Thymus (tissue), 11 donors: ENCODE measurements around the gene CIAO3. TPM values are rescaled to one million over a fixed set of nuclear protein-coding genes. Genes with fewer than 3 reads are reported as not detected.

Experiments
- DNase-seq, 9 donors: peaks; one replicate each; pipeline ENCODE4 v3.0.0-alpha.2; 2013; ENCODE audit warnings: low spot score in 9 of 9, low read depth in 6 of 9, missing footprints in 1 of 9
- H3K27ac ChIP-seq, 2 donors: one replicate each; pipeline ENCODE4 v1.5.1; 2013; ENCODE audit warnings: control low read depth in 1 of 2, low read depth in 1 of 2, low read length in 1 of 2, mild to moderate bottlenecking in 1 of 2, moderate library complexity in 1 of 2
- H3K27me3 ChIP-seq, 2 donors: one replicate each; pipeline ENCODE4 v1.5.1; 2013; ENCODE audit warnings: low read length in 1 of 2; ENCODE audit not compliant: control insufficient read depth in 2 of 2, insufficient read depth in 1 of 2
- H3K36me3 ChIP-seq, 2 donors: one replicate each; pipeline ENCODE4 v1.5.1; 2013; ENCODE audit warnings: low read length in 1 of 2, mild to moderate bottlenecking in 1 of 2, moderate library complexity in 1 of 2; ENCODE audit not compliant: control insufficient read depth in 2 of 2, insufficient read depth in 2 of 2
- H3K4me1 ChIP-seq, 2 donors: one replicate each; pipeline ENCODE4 v1.5.1; 2013; ENCODE audit warnings: low read length in 2 of 2; ENCODE audit not compliant: control insufficient read depth in 2 of 2, insufficient read depth in 2 of 2
- H3K4me3 ChIP-seq, 2 donors: one replicate each; pipeline ENCODE4 v1.5.1; 2013; ENCODE audit warnings: low read length in 2 of 2, control low read depth in 1 of 2, mild to moderate bottlenecking in 1 of 2
- H3K9me3 ChIP-seq, 2 donors: one replicate each; pipeline ENCODE4 v1.5.1; 2013; ENCODE audit warnings: low read length in 1 of 2, mild to moderate bottlenecking in 1 of 2; ENCODE audit not compliant: control insufficient read depth in 2 of 2, insufficient read depth in 1 of 2
- WGBS: extraction: QIAGEN DNeasy Blood & Tissue Kit; methylation state at CpG from one replicate; pipeline ENCODE4 v1.1.7; 2013; 5-methylcytosine and 5-hydroxymethylcytosine counted together
- polyA plus RNA-seq: library from polyadenylated mRNA; stranded (reverse); fragments of 200-250 nt; gene quantifications from one replicate; pipeline ENCODE4 v1.2.3, GENCODE V29; 2013
- total RNA-seq: library from RNA; stranded (reverse); fragments of 120-200 nt; gene quantifications from one replicate; pipeline ENCODE4 v1.2.4, GENCODE V29; 2013
- donor health status: healthy.

The CIAO3 gene
- total and polyA plus RNA-seq, 2 donors, result 20.8 to 60.4 TPM

- no peak for DNase-seq
- no peaks in the 10 kb centered on the region for H3K36me3 ChIP-seq
- H3K27ac ChIP-seq, result no peak overlapping the region
- WGBS, result 94% methylated on average over 19 of the region's 19 CpGs
- H3K9me3 ChIP-seq, result no peaks in the 10 kb centered on the region
- H3K4me1 ChIP-seq, result no peaks in the 10 kb centered on the region
- H3K27me3 ChIP-seq, result peaks cover 0 to 17% of the 10 kb centered on the region in 2 donors
- no peak overlapping the region for H3K4me3 ChIP-seq
These were observed 29.1 kb upstream of the CIAO3 start for GRCh38 chr16:769934-770333.

- no peak overlapping the region for H3K27ac ChIP-seq
- no peak overlapping the region for H3K4me3 ChIP-seq
- H3K27me3 ChIP-seq, result peaks cover 0 to 17% of the 10 kb centered on the region in 2 donors
- no peaks in the 10 kb centered on the region for H3K4me1 ChIP-seq
- 74% methylated on average over 20 of the region's 20 CpGs for WGBS
- H3K36me3 ChIP-seq, result no peaks in the 10 kb centered on the region
- H3K9me3 ChIP-seq, result no peaks in the 10 kb centered on the region
- DNase-seq, result no peak
These were observed 28.5 kb upstream of the CIAO3 start for GRCh38 chr16:769184-769784.

GRCh38 chr16:768428-768827, 27.6 kb upstream of the CIAO3 start:
- Histone ChIP-seq H3K27me3 (peaks cover 0 to 17% of the 10 kb centered on the region in 2 donors), H3K27ac (no peak overlapping the region), H3K9me3 (no peaks in the 10 kb centered on the region), H3K4me3 (no peak overlapping the region), H3K4me1 (no peaks in the 10 kb centered on the region), H3K36me3 (no peaks in the 10 kb centered on the region)
- 89% methylated on average over 21 of the region's 21 CpGs for WGBS
- DNase-seq, result no peak

- no peaks in the 10 kb centered on the region for H3K36me3 ChIP-seq
- H3K27me3 ChIP-seq, result peaks cover 0 to 17% of the 10 kb centered on the region in 2 donors
- no peak overlapping the region for H3K4me3 ChIP-seq
- no peak for DNase-seq
- no peaks in the 10 kb centered on the region for H3K9me3 ChIP-seq
- no peaks in the 10 kb centered on the region for H3K4me1 ChIP-seq
- no peak overlapping the region for H3K27ac ChIP-seq
- WGBS, result 79% methylated on average over 29 of the region's 38 CpGs
These were observed 27.0 kb upstream of the CIAO3 start for GRCh38 chr16:767743-768235.

GRCh38 chr16:766820-767640, 26.2 kb upstream of the CIAO3 start:
- no peak for DNase-seq
- 78% methylated on average over 39 of the region's 48 CpGs for WGBS
- no peaks in the 10 kb centered on the region for H3K36me3 ChIP-seq
- H3K4me1 ChIP-seq, result no peaks in the 10 kb centered on the region
- peaks cover 0 to 20% of the 10 kb centered on the region in 2 donors for H3K27me3 ChIP-seq
- H3K27ac ChIP-seq, result no peak overlapping the region
- H3K4me3 ChIP-seq, result no peak overlapping the region
- H3K9me3 ChIP-seq, result no peaks in the 10 kb centered on the region

GRCh38 chr16:766008-766819, 25.4 kb upstream of the CIAO3 start:
- WGBS, result 94% methylated on average over 29 of the region's 29 CpGs
- H3K4me3 ChIP-seq, result no peak overlapping the region
- peaks cover 0 to 20% of the 10 kb centered on the region in 2 donors for H3K27me3 ChIP-seq
- no peaks in the 10 kb centered on the region for H3K36me3 ChIP-seq
- no peaks in the 10 kb centered on the region for H3K9me3 ChIP-seq
- no peak overlapping the region for H3K27ac ChIP-seq
- DNase-seq, result no peak
- H3K4me1 ChIP-seq, result no peaks in the 10 kb centered on the region

- Histone ChIP-seq H3K27ac (no peak overlapping the region), H3K4me3 (no peak overlapping the region), H3K9me3 (no peaks in the 10 kb centered on the region), H3K4me1 (no peaks in the 10 kb centered on the region), H3K36me3 (no peaks in the 10 kb centered on the region), H3K27me3 (peaks cover 0 to 20% of the 10 kb centered on the region in 2 donors)
- no peak for DNase-seq
- WGBS, result 97% methylated on average over 29 of the region's 29 CpGs
These were observed 24.7 kb upstream of the CIAO3 start for GRCh38 chr16:765488-765865.

- no peak for DNase-seq
- no peak overlapping the region for H3K4me3 ChIP-seq
- H3K27ac ChIP-seq, result no peak overlapping the region
- 95% methylated on average over 38 of the region's 38 CpGs for WGBS
- H3K27me3 ChIP-seq, result peaks cover 0 to 20% of the 10 kb centered on the region in 2 donors
- H3K9me3 ChIP-seq, result no peaks in the 10 kb centered on the region
- no peaks in the 10 kb centered on the region for H3K4me1 ChIP-seq
- no peaks in the 10 kb centered on the region for H3K36me3 ChIP-seq
These were observed 24.2 kb upstream of the CIAO3 start for GRCh38 chr16:764848-765487.
